GM20431 (cell line): Measurements from ENCODE around the gene MTUS2.

ENCODE experiments used
- in situ Hi-C: fragments of 300-500 bp; cut with MseI, MboI; formaldehyde crosslinking; loops from one replicate; pipeline ENCODE4 v1.15.0; 2020; ENCODE audit warnings: low sequenced_read_pairs; ENCODE audit not compliant: unreplicated experiment

Gene MTUS2

GRCh38 chr13:29489650-29490560 lies 669.8 kb downstream of the MTUS2 start:
- in situ Hi-C loops = no loop called here

- in situ Hi-C loops = no loop called here
Observed at GRCh38 chr13:29490561-29490885, 670.4 kb downstream of the MTUS2 start.

GRCh38 chr13:29491248-29491647 lies 671.1 kb downstream of the MTUS2 start:
- in situ Hi-C loops = no loop called here

- in situ Hi-C loops = no loop called here
Observed at GRCh38 chr13:29493796-29494195, 673.7 kb downstream of the MTUS2 start.

GRCh38 chr13:29494520-29494919 lies 674.4 kb downstream of the MTUS2 start:
- in situ Hi-C loops = no loop called here

GRCh38 chr13:29496241-29496712 lies 676.1 kb downstream of the MTUS2 start:
- in situ Hi-C loops = no loop called here

GRCh38 chr13:29497137-29497654 lies 677.1 kb downstream of the MTUS2 start:
- in situ Hi-C loops = no loop called here

- in situ Hi-C loops = no loop called here
Observed at GRCh38 chr13:29498426-29499040, 678.4 kb downstream of the MTUS2 start.

- in situ Hi-C loops = loop anchor here (10.0 to 25.0 kb wide), 2 partner anchors 205 to 613 kb away; no protein-coding TSS in a partner anchor
Observed at GRCh38 chr13:29499506-29500165, 679.5 kb downstream of the MTUS2 start.

GRCh38 chr13:29500386-29500785 lies 680.2 kb downstream of the MTUS2 start:
- in situ Hi-C loops = loop anchor here (10.0 to 25.0 kb wide), 2 partner anchors 204 to 612 kb away; no protein-coding TSS in a partner anchor

GRCh38 chr13:29501674-29502073 lies 681.5 kb downstream of the MTUS2 start:
- in situ Hi-C loops = loop anchor here (10.0 to 25.0 kb wide), 2 partner anchors 203 to 611 kb away; no protein-coding TSS in a partner anchor

GRCh38 chr13:29502391-29503008 lies 682.4 kb downstream of the MTUS2 start:
- in situ Hi-C loops = loop anchor here (10.0 to 25.0 kb wide), 2 partner anchors 202 to 610 kb away; no protein-coding TSS in a partner anchor

GRCh38 chr13:29503041-29503837 lies 683.1 kb downstream of the MTUS2 start:
- in situ Hi-C loops = loop anchor here (10.0 to 25.0 kb wide), 2 partner anchors 202 to 609 kb away; no protein-coding TSS in a partner anchor

GRCh38 chr13:29504691-29505090 lies 684.6 kb downstream of the MTUS2 start:
- in situ Hi-C loops = loop anchor here (10.0 to 25.0 kb wide), 2 partner anchors 200 to 608 kb away; no protein-coding TSS in a partner anchor

- in situ Hi-C loops = loop anchor here (10.0 to 25.0 kb wide), 2 partner anchors 199 to 607 kb away; no protein-coding TSS in a partner anchor
Observed at GRCh38 chr13:29505511-29505910, 685.4 kb downstream of the MTUS2 start.

- in situ Hi-C loops = loop anchor here (10.0 to 25.0 kb wide), 2 partner anchors 199 to 606 kb away; no protein-coding TSS in a partner anchor
Observed at GRCh38 chr13:29505950-29506349, 685.8 kb downstream of the MTUS2 start.

- in situ Hi-C loops = loop anchor here (10.0 to 25.0 kb wide), 2 partner anchors 197 to 605 kb away; no protein-coding TSS in a partner anchor
Observed at GRCh38 chr13:29507356-29507755, 687.2 kb downstream of the MTUS2 start.

GRCh38 chr13:29508130-29508875 lies 688.2 kb downstream of the MTUS2 start:
- in situ Hi-C loops = loop anchor here (10.0 to 25.0 kb wide), 2 partner anchors 196 to 604 kb away; no protein-coding TSS in a partner anchor
